D341Med (cell line): ENCODE measurements around the gene FAXDC2.

Source experiments
- DNase-seq: peaks from one replicate; pipeline ENCODE4 v3.0.0; 2012; ENCODE audit warnings: low spot score

FAXDC2 gene, protein sequence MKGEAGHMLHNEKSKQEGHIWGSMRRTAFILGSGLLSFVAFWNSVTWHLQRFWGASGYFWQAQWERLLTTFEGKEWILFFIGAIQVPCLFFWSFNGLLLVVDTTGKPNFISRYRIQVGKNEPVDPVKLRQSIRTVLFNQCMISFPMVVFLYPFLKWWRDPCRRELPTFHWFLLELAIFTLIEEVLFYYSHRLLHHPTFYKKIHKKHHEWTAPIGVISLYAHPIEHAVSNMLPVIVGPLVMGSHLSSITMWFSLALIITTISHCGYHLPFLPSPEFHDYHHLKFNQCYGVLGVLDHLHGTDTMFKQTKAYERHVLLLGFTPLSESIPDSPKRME

DNA sequence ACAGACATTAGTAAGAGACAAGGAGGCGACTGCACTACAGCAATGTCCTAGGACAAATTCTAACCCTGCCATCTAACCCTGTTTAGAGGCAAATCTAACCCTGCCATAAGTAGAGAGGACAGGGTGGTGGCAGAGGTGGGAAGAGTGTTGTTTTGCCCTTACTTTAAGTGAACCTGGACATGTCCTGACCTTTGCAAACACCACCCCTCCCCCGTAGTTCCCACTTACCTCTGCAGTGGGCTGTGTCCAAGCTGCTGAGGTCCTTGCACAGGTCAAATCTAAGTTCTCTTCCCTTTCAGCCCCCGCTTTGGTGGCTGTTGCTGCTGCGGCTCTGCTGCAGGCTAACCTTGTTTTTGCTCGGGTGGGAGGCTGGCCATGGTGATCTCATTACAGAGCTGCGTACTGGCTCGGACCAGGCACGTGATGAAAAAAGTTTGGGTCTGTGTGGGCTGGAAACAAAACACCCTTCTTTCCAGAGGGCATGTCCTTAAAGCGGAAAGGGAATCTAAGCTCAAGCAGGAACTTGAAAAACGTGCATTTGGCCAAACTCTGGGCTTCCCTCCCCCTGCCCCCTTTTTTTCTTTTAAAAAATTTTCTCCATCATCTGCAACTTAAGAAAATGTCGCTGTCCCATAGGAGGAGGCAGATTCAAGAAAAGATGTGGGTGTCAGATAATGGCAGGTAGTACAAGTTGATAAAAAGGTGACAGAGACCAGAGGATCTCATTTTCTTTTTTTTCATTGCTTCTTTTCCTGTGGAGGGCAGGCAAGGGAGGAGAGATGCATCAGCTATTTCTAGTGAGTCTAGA is at the start of gene FAXDC2:
FAXDC2 (minus strand) TSS at position 349 of the 808 bp plus-strand sequence. CDS start 12,425 bp downstream, outside the sequence.
- no peak for DNase-seq

DNA sequence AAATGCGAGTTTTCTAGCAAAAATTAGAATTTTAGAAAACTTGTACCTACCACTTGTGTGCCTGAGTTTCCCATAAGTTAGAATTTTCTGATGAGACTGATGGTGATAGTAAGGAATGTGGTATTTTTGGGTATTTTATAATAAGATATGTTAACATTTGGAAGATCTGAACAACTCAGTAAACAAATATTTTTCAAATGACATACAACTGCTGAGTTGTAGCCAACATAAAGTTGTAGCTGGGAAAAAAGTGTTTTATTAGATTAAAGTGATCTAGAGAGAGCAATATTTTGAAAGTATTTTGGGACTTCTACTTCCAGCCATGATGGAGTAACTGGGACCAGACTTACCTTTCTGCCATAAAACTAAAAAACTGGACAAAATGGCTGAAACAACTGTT is 49.7 kb upstream of the FAXDC2 start:
- no peak for DNase-seq

DNA sequence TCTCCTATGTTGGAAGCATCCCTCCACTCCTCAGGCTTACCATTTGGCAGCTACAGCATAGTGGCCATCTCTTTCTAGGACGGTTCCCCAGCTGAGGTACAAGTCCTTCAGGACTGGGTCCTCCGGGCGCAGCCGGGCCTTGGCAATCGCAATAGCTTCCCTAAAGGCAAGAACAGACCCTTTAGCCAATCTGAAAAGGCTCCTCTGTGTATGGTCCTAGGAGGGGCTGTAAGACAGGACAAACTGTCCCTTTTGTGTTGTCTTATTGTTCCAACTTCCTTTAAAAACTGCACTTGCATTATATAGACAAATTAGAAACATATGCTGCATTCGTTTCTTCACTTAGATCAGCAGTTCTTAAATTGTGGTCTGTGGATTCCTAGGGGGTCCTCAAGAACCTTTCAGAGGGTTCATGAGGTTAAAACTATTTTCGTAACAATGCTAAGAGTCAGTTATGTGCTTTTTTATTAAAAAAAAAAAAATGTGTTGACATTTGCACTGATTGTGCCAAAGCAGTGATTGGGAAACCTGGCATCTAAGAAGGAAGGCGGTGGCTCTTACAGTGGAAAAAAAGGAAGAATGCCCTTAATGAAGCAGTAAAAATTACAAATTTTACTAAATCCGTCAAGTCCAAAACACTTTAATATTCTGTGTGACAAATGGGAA is 48.9 kb upstream of the FAXDC2 start:
- DNase-seq: no peak

DNA sequence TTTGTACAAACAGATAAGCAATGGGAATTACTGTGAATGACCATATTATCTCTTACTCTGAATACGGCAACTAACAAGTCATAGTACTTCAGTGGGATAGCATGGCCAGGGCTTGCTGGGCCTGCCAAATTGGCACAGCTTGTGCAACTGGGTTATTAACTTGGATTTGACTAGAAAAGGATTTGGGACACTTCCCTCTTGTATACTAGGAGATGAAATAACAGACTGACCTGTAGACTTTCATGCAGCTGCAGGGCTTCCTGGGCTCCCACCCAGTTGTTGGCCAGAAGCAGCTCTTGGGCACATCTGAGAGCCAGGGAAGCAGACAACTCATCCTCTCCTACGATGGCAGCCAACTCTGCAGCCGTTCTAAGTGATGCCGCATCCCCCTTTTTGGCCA is 47.8 kb upstream of the FAXDC2 start:
- no peak for DNase-seq

DNA sequence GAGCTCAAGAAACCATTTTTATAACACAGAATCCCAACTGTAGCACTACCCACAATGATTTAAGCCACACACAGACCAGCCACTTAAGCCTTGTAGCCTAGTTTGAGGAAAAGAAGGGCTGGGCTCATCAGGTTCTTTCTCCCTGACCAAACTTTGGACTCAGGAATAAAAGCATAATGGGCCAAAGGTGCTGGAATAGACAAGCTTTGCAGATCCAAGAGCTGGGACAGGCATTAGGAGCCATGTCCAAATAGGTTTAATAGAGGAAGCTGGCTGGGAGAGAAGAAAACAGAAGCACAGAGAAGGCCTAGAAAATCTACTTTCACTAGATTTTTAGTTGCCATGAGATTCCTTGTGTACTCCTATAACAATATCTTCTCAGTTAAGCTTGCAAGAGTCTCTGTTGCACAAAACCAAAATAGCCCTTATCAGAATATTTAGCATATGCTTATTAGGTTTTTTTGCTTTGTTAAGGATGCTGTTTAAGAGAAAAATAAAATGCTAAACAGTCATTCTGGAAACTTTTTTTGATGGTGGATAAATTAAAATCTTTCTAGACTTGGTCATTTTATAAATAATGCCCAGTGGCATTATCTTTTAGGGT is 46.3 kb upstream of the FAXDC2 start:
- no peak for DNase-seq

DNA sequence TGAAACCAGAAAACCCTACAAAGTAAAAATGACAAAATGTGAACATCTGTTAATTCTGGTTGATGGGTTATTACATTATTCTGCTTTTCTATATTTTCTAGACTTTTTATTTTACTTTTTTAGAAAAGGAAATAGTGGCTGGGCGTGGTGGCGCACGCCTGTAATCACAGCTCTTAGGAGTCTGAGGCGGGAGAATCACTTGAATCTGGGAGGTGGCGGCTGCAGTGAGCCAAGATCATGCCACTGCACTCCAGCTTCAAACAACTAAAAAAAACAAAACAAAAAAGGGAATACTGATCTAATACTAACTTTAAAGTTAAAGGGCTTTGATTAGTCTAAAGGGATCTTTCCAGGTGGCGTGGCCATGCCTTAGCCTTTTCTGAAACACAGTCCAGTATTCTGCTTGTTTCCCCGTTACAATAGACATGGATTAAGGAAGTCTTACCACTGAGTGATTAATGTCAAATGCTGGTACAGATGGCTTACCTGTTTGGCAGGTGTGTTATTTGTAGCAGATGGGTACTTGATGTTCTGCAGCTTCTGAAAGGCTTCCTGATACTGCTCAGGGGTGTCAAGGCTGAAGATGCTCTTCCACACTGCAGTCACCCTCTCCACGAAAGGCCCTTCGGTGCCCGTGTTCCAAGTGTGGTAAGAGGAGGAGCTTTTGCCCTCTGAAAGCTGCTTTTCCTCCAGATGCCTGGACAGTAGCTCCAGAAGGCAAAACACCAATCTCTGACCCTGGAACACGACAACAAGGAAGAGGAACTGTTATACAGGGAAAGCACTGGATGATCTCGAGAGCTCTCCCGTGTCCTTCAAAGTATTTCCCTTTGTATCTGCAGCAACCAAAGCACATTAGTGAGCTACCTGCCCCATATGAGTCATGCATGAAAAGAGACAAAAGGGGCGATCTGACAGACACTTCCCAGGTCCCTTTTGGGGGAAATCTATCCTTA is 45.5 kb upstream of the FAXDC2 start:
- DNase-seq: no peak

DNA sequence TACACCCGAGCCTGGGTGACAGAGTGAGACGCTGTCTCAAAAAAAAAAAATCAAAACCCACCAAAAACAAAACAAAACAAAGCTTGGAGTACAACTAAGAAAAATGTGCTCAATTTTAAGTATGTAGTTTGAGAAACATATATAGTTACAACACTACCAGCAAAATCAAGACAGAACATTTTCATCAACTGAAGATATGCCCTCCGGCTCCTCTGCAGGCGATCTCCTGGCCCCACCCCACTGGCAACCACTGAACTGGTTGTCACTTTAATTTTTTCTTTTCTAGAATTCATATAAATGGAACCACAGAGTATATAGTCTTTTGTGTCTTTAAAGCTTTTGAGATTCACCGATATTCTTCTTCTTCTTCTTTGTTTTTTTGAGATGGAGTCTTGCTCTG is 43.0 kb upstream of the FAXDC2 start:
- DNase-seq: no peak

DNA sequence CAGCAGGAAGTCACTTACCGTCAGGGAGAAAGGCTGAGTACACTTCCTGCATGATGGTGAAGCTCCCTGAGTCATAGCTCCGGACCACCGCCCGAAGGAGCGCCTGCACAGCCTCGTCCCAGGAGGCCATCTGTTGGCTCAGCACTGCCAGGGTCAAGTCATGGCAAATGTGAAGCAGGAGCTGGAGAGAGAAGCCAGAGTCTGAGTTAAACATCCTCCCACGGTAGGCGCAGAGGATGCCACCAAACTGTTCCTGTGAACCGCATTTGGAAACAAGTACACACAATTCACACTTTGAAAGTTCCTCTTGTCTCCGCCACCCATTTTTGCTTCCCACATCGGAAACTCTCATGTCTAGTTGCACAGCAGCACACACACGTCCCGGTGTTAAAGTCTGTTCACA is 42.0 kb upstream of the FAXDC2 start:
- DNase-seq: no peak

DNA sequence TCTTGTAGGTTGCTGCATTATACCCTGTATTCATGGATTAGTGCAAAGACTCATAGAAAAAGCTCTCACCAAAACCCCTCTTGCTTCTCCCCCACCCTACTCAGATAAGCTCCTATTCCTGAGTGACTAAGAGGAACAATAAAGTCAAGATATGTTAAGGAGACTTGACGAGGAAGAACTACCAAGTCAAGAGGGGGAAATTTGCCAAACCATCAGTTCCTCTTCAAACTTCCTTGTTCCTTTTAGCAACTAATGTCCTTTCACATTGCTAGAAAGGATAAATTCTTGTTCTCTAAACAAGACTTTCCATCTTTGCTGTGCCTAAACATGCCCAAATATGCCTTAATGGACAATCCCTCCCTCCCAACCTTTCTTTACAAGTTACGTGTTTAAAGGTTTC is 35.0 kb upstream of the FAXDC2 start:
- no peak for DNase-seq

DNA sequence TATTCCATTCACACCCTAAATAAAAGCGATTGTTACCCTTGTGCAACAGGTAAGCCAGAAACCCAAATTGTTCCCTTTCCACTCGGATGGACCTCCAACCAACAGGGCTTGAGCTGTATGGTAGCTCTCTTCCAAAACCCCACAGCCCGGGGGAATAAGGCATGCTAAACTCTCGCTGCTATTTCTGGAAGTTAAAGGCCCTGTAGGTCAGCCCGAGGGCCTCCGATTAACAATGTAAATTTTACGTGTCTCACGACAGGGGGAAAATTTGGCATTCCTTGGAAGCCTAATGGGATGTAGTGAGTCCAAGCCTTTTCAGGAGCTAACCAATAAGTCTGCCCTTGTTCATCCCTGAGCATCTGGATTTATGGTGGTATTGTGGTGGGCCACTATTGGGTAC is 34.0 kb upstream of the FAXDC2 start:
- no peak for DNase-seq

DNA sequence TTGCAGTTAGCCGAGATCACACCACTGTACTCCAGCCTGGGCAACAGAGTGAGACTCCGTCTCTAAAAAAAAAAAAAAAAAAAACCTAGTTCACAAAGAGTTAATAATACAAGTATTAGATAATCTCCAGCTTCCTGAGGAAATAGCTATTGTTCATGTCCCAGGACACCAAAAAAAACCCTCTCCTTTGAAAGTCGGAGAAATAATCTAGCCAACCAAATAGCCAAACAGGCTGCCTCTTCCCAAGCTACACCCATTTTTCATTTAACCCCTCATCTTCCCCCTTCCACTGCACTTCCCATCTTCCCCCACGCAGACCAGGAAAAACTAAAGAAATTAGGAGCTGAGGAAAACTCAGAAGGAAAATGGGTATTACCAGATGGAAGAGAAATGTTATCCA is 31.6 kb upstream of the FAXDC2 start:
- DNase-seq: no peak

DNA sequence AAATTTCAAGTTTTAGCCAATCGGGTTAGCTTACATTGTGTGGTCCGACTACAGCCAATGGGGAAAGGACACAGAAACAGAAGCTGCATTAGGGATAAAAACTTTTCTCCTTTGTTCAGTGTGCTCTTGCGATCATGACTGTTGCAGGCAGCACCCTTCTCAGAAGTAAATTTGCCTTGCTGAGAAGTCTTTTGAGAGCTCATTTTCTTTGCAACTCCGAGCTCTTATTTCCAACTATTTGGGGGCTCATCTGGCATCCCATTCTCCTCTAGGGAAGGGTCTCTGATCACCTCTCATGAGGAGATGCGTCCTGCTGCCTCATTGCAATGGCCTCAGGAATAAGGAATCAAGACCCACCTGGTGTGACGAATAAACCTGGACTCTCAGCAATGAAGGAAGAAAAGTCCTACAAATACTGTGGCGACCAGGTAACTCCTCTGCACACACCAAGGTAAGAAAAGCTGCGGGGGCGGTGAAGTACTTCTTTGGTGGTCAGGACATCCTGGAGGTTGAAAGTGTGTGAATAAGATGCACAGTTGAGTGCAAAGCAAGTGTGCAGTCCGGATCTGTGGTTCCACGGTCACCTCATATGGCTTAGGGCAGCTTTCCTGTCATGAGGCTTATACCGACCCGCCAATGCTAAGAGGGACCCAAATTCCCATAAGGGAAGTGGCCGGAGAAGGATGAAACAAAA is 28.4 kb upstream of the FAXDC2 start:
- no peak for DNase-seq

DNA sequence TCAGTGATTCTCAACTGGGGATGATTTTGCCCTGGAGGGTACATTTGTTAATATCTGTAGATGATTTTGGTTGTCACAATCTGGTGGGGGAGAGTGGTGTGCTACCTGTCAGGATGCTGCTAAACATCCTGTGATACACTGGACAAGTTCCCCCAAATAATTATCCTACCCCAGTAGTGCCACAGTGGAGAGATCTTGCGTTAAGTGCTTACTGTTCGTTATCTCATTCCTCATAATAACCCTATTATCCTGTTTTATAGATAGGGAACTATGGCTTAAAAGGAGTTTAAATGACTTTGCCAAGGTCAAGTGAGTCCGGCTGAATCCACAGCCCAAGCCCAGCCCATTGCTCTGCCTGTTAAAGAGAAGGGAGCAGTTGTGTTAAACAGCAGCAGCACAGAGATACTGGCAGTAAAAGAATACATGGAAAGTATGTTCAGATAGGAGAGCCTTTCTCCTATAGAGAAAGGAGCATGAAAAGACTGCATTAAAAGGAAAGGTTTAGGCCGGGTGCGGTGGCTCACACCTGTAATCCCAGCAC is 23.5 kb upstream of the FAXDC2 start:
- no peak for DNase-seq

DNA sequence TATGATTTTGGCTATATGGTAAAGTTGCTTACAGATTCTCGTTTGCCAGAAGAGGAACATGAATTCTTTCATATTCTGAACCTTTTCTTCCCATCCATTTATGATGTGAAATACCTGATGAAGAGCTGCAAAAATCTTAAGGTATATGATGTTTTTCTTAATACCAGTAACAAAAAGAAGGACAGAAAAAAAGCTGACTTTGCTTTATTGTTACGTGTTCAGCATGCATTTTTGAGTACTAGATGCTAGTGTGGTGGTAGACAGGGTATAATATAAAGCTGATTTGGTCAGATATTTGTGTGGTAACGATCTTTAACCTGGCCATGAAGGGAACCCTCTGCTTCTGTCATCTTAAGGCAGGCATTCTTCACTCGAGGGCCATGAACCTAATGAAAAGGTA is 21.3 kb upstream of the FAXDC2 start:
- DNase-seq: no peak

DNA sequence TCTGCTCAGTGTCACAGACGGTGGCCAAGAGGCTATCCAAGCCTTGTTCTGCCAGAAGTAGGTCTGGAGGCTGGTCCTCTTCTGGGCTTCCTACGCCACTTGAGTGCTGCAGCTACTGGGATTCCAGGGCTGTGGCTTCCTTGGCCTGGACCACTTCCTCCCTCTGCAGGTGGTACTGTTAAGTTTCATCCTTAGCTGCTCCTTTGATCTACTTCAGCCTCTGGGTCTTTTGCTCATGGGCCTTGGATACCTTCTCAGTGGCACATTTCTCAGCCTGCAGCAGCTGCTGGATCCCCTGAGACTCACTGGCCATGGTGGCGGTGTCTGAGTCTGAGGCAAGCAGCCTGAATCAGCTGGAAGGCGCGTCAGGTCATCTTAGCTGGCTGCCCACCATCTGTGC is 18.3 kb upstream of the FAXDC2 start:
- peak; percentile 53 for DNase-seq

DNA sequence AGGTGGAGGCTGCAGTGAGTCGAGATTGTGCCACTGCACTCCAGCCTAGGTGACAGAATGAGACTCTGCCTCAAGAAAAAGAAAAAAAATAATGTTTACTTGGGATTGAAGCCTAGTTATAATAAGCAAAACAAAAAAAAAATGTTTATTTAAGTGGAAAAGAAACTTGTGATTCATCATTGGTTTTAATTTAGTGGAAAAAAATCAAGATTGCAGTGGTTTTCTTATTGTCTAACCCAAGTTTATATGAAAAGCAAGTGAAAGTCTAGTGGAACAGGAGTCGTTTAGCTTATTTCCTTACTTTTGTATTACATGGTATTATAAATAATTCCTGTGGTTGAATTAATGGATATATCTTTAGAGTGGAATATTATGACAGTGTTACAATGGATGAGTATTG is 16.4 kb upstream of the FAXDC2 start:
- no peak for DNase-seq

DNA sequence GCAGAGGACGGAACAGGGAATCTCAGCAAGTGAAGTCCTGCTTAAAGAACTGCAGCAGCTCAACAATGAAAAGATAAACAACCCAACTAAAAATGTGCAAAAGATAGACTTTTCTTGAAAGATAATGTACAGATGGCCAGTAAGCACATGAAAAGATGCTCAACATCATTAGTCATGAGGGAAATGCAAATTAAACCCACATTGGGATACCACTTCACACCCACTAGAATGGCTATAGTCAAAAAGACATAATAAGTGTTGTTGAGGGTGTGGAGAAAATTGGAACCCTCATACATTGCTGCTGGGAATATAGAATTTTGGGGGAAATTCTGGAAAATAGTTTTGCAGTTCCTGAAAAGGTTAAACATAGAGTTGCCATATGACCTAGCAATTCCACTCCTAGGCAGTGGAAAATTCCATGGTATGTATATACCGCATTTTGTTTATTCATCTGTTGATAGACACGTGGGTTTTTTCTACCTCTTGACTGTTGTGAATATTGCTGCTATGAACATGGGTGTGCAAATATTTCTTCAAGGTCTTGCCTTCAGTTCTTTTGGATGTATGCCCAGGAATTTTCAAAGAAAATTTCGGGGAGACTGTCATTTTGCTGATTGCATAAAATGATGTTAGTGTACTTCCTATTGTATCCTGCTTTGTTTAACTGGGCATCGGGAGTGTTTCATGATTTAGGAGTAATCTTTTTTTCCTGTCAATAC is 15.2 kb upstream of the FAXDC2 start:
- DNase-seq: no peak

DNA sequence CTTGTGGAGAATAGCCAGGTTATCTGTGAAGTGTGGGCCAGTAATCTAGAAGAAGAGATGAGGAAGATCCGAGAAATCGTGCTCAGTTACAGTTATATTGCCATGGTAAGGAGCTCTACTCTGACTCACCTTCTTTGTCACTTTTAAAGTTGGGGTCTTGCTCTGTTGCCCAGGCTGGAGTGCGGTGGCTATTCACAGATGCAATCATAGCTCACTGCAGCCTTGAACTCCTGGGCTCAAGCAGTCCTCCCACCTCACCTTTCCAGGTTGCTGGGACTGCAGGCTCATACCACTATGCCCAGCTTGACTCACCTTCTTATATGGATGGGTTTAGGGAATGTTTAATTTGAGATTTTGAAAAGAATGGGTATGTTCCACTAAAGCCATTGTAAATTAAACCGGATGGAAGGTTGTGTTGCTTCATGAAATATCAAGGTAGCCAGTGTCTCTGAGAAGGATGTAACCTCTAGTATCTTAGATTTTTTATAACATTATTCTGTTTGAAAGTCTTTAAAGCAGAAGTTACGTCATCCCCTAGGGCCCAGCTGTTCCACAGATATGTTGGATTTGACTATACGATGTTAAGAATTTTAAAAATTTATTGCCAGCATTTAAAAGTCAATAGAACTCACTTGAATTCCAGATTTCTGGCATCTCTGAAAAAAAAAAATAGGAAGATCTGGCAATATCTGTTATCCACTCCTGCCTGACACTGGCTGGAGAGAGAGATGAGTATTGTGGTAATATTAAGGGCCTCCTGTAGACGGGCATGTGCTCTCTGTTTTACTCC is 13.1 kb upstream of the FAXDC2 start:
- no peak for DNase-seq

DNA sequence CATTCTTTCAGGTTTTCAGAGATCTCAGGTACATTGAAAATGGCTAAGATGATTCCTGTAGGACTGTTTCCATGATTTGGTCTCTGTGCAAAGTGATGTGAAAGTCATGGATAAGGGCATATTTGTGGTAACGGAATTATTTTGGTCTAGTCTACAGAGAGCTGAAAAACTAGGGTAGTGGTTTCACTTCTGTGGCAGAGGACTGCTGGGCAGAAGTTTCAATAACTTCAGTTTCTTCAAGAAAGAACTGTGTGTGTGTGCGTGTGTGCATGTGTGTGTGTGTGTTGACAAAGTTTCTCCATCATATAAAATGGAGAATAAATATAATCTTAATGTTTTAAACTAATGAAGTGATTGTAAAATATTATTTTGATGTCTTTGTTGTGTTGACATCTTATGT is 12.4 kb upstream of the FAXDC2 start:
- DNase-seq: no peak
